Suprapubic skin (tissue), 4 donors: ENCODE measurements around the gene FTSJ1. TPM values are rescaled to one million over a fixed set of nuclear protein-coding genes. Genes with fewer than 3 reads are reported as not detected.
A peak's percentile ranks its signal among the peaks of the same experiment; 100 is the strongest.

ENCODE experiments used
- DNase-seq, 2 donors: peaks; one replicate each; pipeline ENCODE4 v3.0.0-alpha.2; 2019; ENCODE audit warnings: low spot score in 2 of 2
- H3K27ac ChIP-seq: fragments of 200-600 bp; sonication (generic); one replicate; pipeline ENCODE4 v1.5.1; 2019
- H3K27me3 ChIP-seq: fragments of 200-600 bp; sonication (generic); one replicate; pipeline ENCODE4 v1.5.1; 2019
- H3K36me3 ChIP-seq: fragments of 200-600 bp; sonication (generic); one replicate; pipeline ENCODE4 v1.5.1; 2019
- H3K4me1 ChIP-seq: fragments of 200-600 bp; sonication (generic); one replicate; pipeline ENCODE4 v1.5.1; 2019
- H3K4me3 ChIP-seq: fragments of 200-600 bp; sonication (generic); one replicate; pipeline ENCODE4 v1.5.1; 2019; ENCODE audit warnings: mild to moderate bottlenecking
- H3K9me3 ChIP-seq: fragments of 200-600 bp; sonication (generic); one replicate; pipeline ENCODE4 v1.5.1; 2019
- CTCF ChIP-seq, 2 donors: fragments of 200-600 bp in 1 of 2; fragments of 450-650 bp in 1 of 2; sonication (generic) in 1 of 2; IDR thresholded peaks; one replicate each; pipeline ENCODE4 v1.5.1; 2016 to 2019; ENCODE audit warnings: antibody characterized with exemption in 2 of 2, mild to moderate bottlenecking in 1 of 2, moderate library complexity in 1 of 2
- EP300 ChIP-seq: sonication (generic); formaldehyde crosslinking; IDR thresholded peaks from one replicate; pipeline ENCODE4 v1.6.1; 2017; ENCODE audit warnings: antibody characterized with exemption
- POLR2A ChIP-seq, 2 donors: fragments of 450-650 bp; IDR thresholded peaks; one replicate each; pipeline ENCODE4 v1.6.1; 2017; ENCODE audit warnings: antibody characterized with exemption in 2 of 2, mild to moderate bottlenecking in 2 of 2, moderate library complexity in 2 of 2
- POLR2AphosphoS5 ChIP-seq, 3 donors: sonication (generic); formaldehyde crosslinking; IDR thresholded peaks; one replicate each; pipeline ENCODE4 v1.6.1; 2017; ENCODE audit warnings: antibody characterized with exemption in 3 of 3
- WGBS: methylation state at CpG from one replicate; pipeline ENCODE4 v1.1.5; 2018; 5-methylcytosine and 5-hydroxymethylcytosine counted together
- total RNA-seq, 4 donors: library from RNA; depleted of rRNA; stranded (reverse); fragments of >200 nt; gene quantifications; one replicate each; pipeline ENCODE4 v1.1.0, GENCODE V29; 2016

Gene FTSJ1
- total RNA-seq, 4 donors from 2014 or later = 27.8 to 54.3 (median 47.9) TPM

GRCh38 chrX:48460606-48461005 is 15.4 kb upstream of the FTSJ1 start:
- Histone ChIP-seq H3K4me3 (no peak overlapping the region), H3K4me1 (no peaks in the 10 kb centered on the region), H3K27ac (no peak overlapping the region), H3K36me3 (no peaks in the 10 kb centered on the region), H3K27me3 (no peaks in the 10 kb centered on the region), H3K9me3 (no peaks in the 10 kb centered on the region)
- TF ChIP-seq POLR2AphosphoS5 (IDR thresholded peaks at IDR 0.05) (no peak), POLR2A (IDR thresholded peaks at IDR 0.05) (no peak), CTCF (IDR thresholded peaks at IDR 0.05) (no peak), EP300 (no peak)
- DNase-seq = no peak
- 89% methylated on average over 11 of the region's 11 CpGs for WGBS

- no peaks in the 10 kb centered on the region for H3K36me3 ChIP-seq
- H3K27me3 ChIP-seq = no peaks in the 10 kb centered on the region
- WGBS = 68% methylated on average over 3 of the region's 6 CpGs
- H3K4me3 ChIP-seq = no peak overlapping the region
- DNase-seq = no peak
- TF ChIP-seq EP300 = no peak
- TF ChIP-seq POLR2A (IDR thresholded peaks at IDR 0.05) = no peak
- no peak for TF ChIP-seq CTCF (IDR thresholded peaks at IDR 0.05)
- no peak for TF ChIP-seq POLR2AphosphoS5 (IDR thresholded peaks at IDR 0.05)
- no peaks in the 10 kb centered on the region for H3K9me3 ChIP-seq
- no peak overlapping the region for H3K27ac ChIP-seq
- no peaks in the 10 kb centered on the region for H3K4me1 ChIP-seq
Measured at GRCh38 chrX:48461830-48462229, 14.2 kb upstream of the FTSJ1 start.

GRCh38 chrX:48465336-48465933 is 10.6 kb upstream of the FTSJ1 start:
- no peak for DNase-seq
- Histone ChIP-seq H3K36me3 (no peaks in the 10 kb centered on the region), H3K27me3 (no peaks in the 10 kb centered on the region), H3K4me1 (peaks cover 3% of the 10 kb centered on the region), H3K27ac (no peak overlapping the region), H3K9me3 (no peaks in the 10 kb centered on the region), H3K4me3 (no peak overlapping the region)
- 60% methylated on average over 10 of the region's 10 CpGs for WGBS
- TF ChIP-seq EP300 (no peak), POLR2A (IDR thresholded peaks at IDR 0.05) (no peak), CTCF (IDR thresholded peaks at IDR 0.05) (no peak), POLR2AphosphoS5 (IDR thresholded peaks at IDR 0.05) (no peak)

- Histone ChIP-seq H3K27ac (no peak overlapping the region), H3K4me1 (peaks cover 3% of the 10 kb centered on the region), H3K9me3 (no peaks in the 10 kb centered on the region), H3K36me3 (no peaks in the 10 kb centered on the region), H3K27me3 (no peaks in the 10 kb centered on the region), H3K4me3 (no peak overlapping the region)
- WGBS = 94% methylated on average over 10 of the region's 10 CpGs
- TF ChIP-seq CTCF (IDR thresholded peaks at IDR 0.05) (no peak), POLR2A (IDR thresholded peaks at IDR 0.05) (no peak), EP300 (no peak)
- no peak for DNase-seq
Measured at GRCh38 chrX:48466696-48467095, 9.3 kb upstream of the FTSJ1 start.

DNA sequence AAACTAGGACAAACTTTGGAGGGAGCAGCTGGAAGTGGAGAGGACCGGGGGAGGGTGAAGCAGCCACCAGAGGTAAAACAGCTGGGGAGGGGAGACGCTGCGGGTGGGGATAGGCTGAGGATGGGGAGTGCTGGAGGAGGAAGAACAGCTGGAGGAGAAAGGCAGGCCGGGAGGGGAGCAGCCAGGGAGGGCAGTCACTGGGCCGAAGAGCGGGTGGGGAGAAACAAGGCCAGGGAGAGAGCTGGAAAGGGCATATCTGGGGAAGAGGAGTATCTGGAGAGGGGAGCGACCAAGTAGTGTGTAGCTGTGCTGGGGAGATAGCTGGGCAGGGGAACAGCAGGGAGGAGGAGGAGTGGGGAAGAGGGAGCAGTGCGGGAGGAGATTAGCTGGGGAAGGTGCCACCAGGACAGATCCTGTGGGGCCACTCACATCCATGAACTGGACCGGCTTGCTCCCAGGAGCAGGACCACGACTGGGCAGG is 8.7 kb upstream of the FTSJ1 start:
- no peaks in the 10 kb centered on the region for H3K27me3 ChIP-seq
- H3K27ac ChIP-seq = no peak overlapping the region

More for the DNA sequence above, 8.7 kb upstream of the FTSJ1 start:
- peaks cover 3% of the 10 kb centered on the region for H3K4me1 ChIP-seq
- no peaks in the 10 kb centered on the region for H3K9me3 ChIP-seq
- TF ChIP-seq EP300 (no peak), CTCF (IDR thresholded peaks at IDR 0.05) (no peak), POLR2A (IDR thresholded peaks at IDR 0.05) (no peak), POLR2AphosphoS5 (IDR thresholded peaks at IDR 0.05) (no peak)
- no peak for DNase-seq
- H3K36me3 ChIP-seq = no peaks in the 10 kb centered on the region
- 60% methylated on average over 10 of the region's 10 CpGs for WGBS
- peak overlapping the region; percentile 40 for H3K4me3 ChIP-seq
